Stimulated activated naive CD8-positive, alpha-beta T cell treated with anti-CD3 and anti-CD28 coated beads, Interleukin-15, amount 100 ng/mL, for 72 hours (primary cell): ENCODE measurements around the gene SCP2.
A peak's percentile ranks its signal among the peaks of the same experiment; 100 is the strongest.

Source experiments
- ATAC-seq: fragments of 150-1000 bp; cut with Tn5 transposase; 2 replicates; pipeline ENCODE4 v1.10.0; 2021; ENCODE audit warnings: mild to moderate bottlenecking, moderate library complexity
- DNase-seq, 2 donors: peaks; one replicate each; pipeline ENCODE4 v3.0.0; 2021 to 2022
- H3K27ac Mint-ChIP-seq, 2 donors: one replicate each; pipeline ENCODE4 v1.8.0; 2022; ENCODE audit warnings: mild to moderate bottlenecking in 2 of 2, mixed read lengths in 2 of 2, moderate library complexity in 2 of 2
- H3K27me3 Mint-ChIP-seq: one replicate; pipeline ENCODE4 v1.8.0; 2022; ENCODE audit warnings: mixed read lengths
- H3K4me1 Mint-ChIP-seq: one replicate; pipeline ENCODE4 v1.8.0; 2022; ENCODE audit warnings: mild to moderate bottlenecking, mixed read lengths
- H3K4me3 Mint-ChIP-seq, 2 donors: one replicate each; pipeline ENCODE4 v1.8.0; 2022; ENCODE audit warnings: mild to moderate bottlenecking in 2 of 2, mixed read lengths in 2 of 2, moderate library complexity in 1 of 2
- H3K9me3 Mint-ChIP-seq, 2 donors: one replicate each; pipeline ENCODE4 v1.8.0; 2022; ENCODE audit warnings: mixed read lengths in 2 of 2

SCP2 gene

GRCh38 chr1:53037159-53037558 is 110.1 kb downstream of the SCP2 start:
- Mint-ChIP-seq H3K4me1 (no peaks in the 10 kb centered on the region), H3K4me3 (no peak overlapping the region), H3K9me3 (no peaks in the 10 kb centered on the region), H3K27me3 (no peaks in the 10 kb centered on the region), H3K27ac (no peak overlapping the region)
- DNase-seq (no peak), ATAC-seq (no peak)

- DNase-seq (no peak), ATAC-seq (no peak)
- Mint-ChIP-seq H3K4me1 (no peaks in the 10 kb centered on the region), H3K27ac (no peak overlapping the region), H3K9me3 (no peaks in the 10 kb centered on the region), H3K27me3 (no peaks in the 10 kb centered on the region), H3K4me3 (no peak overlapping the region)
Measured at GRCh38 chr1:53038566-53038965, 111.5 kb downstream of the SCP2 start.

- ATAC-seq (no peak), DNase-seq (no peak)
- H3K27ac Mint-ChIP-seq, result no peak overlapping the region
- no peaks in the 10 kb centered on the region for H3K27me3 Mint-ChIP-seq
- H3K4me3 Mint-ChIP-seq, result no peak overlapping the region
- H3K9me3 Mint-ChIP-seq, result no peaks in the 10 kb centered on the region
- peaks cover 8% of the 10 kb centered on the region for H3K4me1 Mint-ChIP-seq
Measured at GRCh38 chr1:53043271-53043670, 116.2 kb downstream of the SCP2 start.

GRCh38 chr1:53044926-53045325 is 117.8 kb downstream of the SCP2 start:
- ATAC-seq (no peak), DNase-seq (no peak)
- no peaks in the 10 kb centered on the region for H3K9me3 Mint-ChIP-seq
- H3K4me1 Mint-ChIP-seq, result peaks cover 8% of the 10 kb centered on the region
- H3K4me3 Mint-ChIP-seq, result no peak overlapping the region
- H3K27ac Mint-ChIP-seq, result peak overlapping the region in 1 of 2 donors; percentile 22
- H3K27me3 Mint-ChIP-seq, result no peaks in the 10 kb centered on the region

- Mint-ChIP-seq H3K27me3 (no peaks in the 10 kb centered on the region), H3K4me3 (no peak overlapping the region), H3K9me3 (no peaks in the 10 kb centered on the region), H3K27ac (no peak overlapping the region), H3K4me1 (peaks cover 8% of the 10 kb centered on the region)
- ATAC-seq (no peak), DNase-seq (no peak)
Measured at GRCh38 chr1:53046930-53047329, 119.9 kb downstream of the SCP2 start.

GRCh38 chr1:53047737-53048736 is 121.0 kb downstream of the SCP2 start:
- Mint-ChIP-seq H3K4me3 (no peak overlapping the region), H3K9me3 (no peaks in the 10 kb centered on the region)

GRCh38 chr1:53048960-53049573 is 122.0 kb downstream of the SCP2 start:
- DNase-seq (no peak), ATAC-seq (no peak)
- no peaks in the 10 kb centered on the region for H3K27me3 Mint-ChIP-seq
- H3K9me3 Mint-ChIP-seq, result no peaks in the 10 kb centered on the region
- no peak overlapping the region for H3K27ac Mint-ChIP-seq
- peaks cover 8% of the 10 kb centered on the region for H3K4me1 Mint-ChIP-seq
- H3K4me3 Mint-ChIP-seq, result no peak overlapping the region

More at GRCh38 chr1:53047737-53048736, 121.0 kb downstream of the SCP2 start:
- ATAC-seq (no peak), DNase-seq (no peak)
- Mint-ChIP-seq H3K27me3 (no peaks in the 10 kb centered on the region), H3K4me1 (peaks cover 8% of the 10 kb centered on the region), H3K27ac (no peak overlapping the region)

- Mint-ChIP-seq H3K4me1 (peaks cover 8% of the 10 kb centered on the region), H3K27me3 (no peaks in the 10 kb centered on the region), H3K9me3 (no peaks in the 10 kb centered on the region), H3K27ac (no peak overlapping the region), H3K4me3 (no peak overlapping the region)
- DNase-seq, result no peak
- no peak for ATAC-seq
Measured at GRCh38 chr1:53049574-53049967, 122.5 kb downstream of the SCP2 start.

- no peak overlapping the region for H3K27ac Mint-ChIP-seq
- no peaks in the 10 kb centered on the region for H3K9me3 Mint-ChIP-seq
- no peaks in the 10 kb centered on the region for H3K27me3 Mint-ChIP-seq
- no peak overlapping the region for H3K4me3 Mint-ChIP-seq
- peaks cover 8% of the 10 kb centered on the region for H3K4me1 Mint-ChIP-seq
- ATAC-seq (no peak), DNase-seq (no peak)
Measured at GRCh38 chr1:53050310-53050709, 123.2 kb downstream of the SCP2 start.

GRCh38 chr1:53051676-53052075 is 124.6 kb downstream of the SCP2 start:
- Mint-ChIP-seq H3K27ac (no peak overlapping the region), H3K9me3 (no peaks in the 10 kb centered on the region), H3K4me3 (no peak overlapping the region), H3K27me3 (no peaks in the 10 kb centered on the region), H3K4me1 (peaks cover 8% of the 10 kb centered on the region)
- ATAC-seq (no peak), DNase-seq (no peak)

- DNase-seq (no peak), ATAC-seq (no peak)
- Mint-ChIP-seq H3K27me3 (peaks cover 32% of the 10 kb centered on the region), H3K9me3 (no peaks in the 10 kb centered on the region), H3K4me1 (peaks cover under 1% of the 10 kb centered on the region), H3K27ac (no peak overlapping the region), H3K4me3 (no peak overlapping the region)
Measured at GRCh38 chr1:53057127-53057526, 130.1 kb downstream of the SCP2 start.

GRCh38 chr1:53060579-53060978 is 133.5 kb downstream of the SCP2 start:
- no peak for DNase-seq
- ATAC-seq, result no peak
- no peak overlapping the region for H3K4me3 Mint-ChIP-seq
- H3K4me1 Mint-ChIP-seq, result peaks cover 20% of the 10 kb centered on the region
- H3K9me3 Mint-ChIP-seq, result no peaks in the 10 kb centered on the region
- peaks cover 66% of the 10 kb centered on the region for H3K27me3 Mint-ChIP-seq
- H3K27ac Mint-ChIP-seq, result no peak overlapping the region

- ATAC-seq (no peak), DNase-seq (no peak)
- Mint-ChIP-seq H3K4me3 (peak overlapping the region; percentile 53 to 68), H3K9me3 (no peaks in the 10 kb centered on the region), H3K27me3 (peaks cover 70% of the 10 kb centered on the region), H3K27ac (no peak overlapping the region), H3K4me1 (peaks cover 20% of the 10 kb centered on the region)
Measured at GRCh38 chr1:53061123-53061858, 134.2 kb downstream of the SCP2 start.

GRCh38 chr1:53061859-53062707 is 135.0 kb downstream of the SCP2 start, which contains the start of gene PODN:
TSS of gene PODN (plus strand) at chr1:53062213. CDS start at chr1:53069856, 7,643 bp downstream.
- DNase-seq (peak in 1 of 2 donors; percentile 9), ATAC-seq (peak; percentile 74)
- no peaks in the 10 kb centered on the region for H3K9me3 Mint-ChIP-seq
- peaks cover 20% of the 10 kb centered on the region for H3K4me1 Mint-ChIP-seq
- no peak within 1 kb of the TSS for H3K27ac Mint-ChIP-seq
- peaks cover 70% of the 10 kb centered on the region for H3K27me3 Mint-ChIP-seq
- H3K4me3 Mint-ChIP-seq, result peak within 1 kb of the TSS; percentile 68 to 73
